Epithelial cell of proximal tubule (primary cell): ENCODE data around the gene CGNL1. TPM values are rescaled to one million over a fixed set of nuclear protein-coding genes. Genes with fewer than 3 reads are reported as not detected.
A peak's percentile ranks its signal among the peaks of the same experiment; 100 is the strongest.

Experiments
- DNase-seq: peaks from one replicate; pipeline ENCODE4 v3.0.0-alpha.2; 2011; ENCODE audit warnings: low read depth
- H3K4me3 ChIP-seq: 2 replicates; pipeline ENCODE4 v1.5.1; 2011; ENCODE audit warnings: low read depth, mild to moderate bottlenecking, low read length
- total RNA-seq: library from RNA; depleted of rRNA; stranded (reverse); fragments of >200 nt; gene quantifications from 2 replicates; pipeline ENCODE4 v1.2.3, GENCODE V29; 2015
- TF ChIP-seq, protein P1 (sequence below): conservative IDR thresholded peaks from 2 replicates; pipeline ENCODE4 v1.5.1; 2012; ENCODE audit warnings: low read depth, mild to moderate bottlenecking, low read length

The CGNL1 gene
- total RNA-seq, 1 donor from 2014 or later = 3.2 TPM

DNA sequence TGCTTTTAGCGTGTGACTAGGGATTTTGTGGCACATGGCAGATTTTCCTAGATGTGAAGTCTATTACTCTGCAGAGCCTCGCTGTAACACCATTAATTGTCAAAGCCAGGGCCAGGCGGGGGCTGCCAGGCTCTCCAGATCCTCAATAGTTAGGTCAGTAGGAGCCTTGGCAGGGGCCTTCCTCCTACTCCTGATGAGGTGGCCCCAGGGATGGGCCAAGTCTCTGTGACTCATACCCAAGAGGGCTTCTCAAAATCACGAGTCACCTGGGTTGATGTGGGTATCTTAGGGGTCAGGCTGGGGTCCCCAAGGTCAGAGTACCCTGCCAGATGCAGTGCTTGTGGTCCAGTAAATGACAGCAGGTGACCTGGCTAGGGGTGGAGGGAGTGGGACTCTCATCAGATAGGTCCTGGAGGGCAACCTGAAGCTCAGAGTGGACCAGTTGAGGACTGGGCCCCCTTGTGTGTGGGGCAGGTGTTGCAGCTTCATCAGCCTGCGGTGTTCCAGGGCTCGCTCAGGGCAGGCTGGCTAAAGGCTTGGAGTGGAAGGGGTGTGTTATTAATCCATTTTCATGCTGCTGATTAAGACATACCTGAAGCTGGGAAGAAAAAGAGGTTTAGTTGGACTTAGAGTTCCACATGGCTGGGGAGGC lies 126.9 kb downstream of the CGNL1 start:
- DNase-seq = no peak
- TF ChIP-seq, protein P1, sequence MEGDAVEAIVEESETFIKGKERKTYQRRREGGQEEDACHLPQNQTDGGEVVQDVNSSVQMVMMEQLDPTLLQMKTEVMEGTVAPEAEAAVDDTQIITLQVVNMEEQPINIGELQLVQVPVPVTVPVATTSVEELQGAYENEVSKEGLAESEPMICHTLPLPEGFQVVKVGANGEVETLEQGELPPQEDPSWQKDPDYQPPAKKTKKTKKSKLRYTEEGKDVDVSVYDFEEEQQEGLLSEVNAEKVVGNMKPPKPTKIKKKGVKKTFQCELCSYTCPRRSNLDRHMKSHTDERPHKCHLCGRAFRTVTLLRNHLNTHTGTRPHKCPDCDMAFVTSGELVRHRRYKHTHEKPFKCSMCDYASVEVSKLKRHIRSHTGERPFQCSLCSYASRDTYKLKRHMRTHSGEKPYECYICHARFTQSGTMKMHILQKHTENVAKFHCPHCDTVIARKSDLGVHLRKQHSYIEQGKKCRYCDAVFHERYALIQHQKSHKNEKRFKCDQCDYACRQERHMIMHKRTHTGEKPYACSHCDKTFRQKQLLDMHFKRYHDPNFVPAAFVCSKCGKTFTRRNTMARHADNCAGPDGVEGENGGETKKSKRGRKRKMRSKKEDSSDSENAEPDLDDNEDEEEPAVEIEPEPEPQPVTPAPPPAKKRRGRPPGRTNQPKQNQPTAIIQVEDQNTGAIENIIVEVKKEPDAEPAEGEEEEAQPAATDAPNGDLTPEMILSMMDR = peak; percentile 44

DNA sequence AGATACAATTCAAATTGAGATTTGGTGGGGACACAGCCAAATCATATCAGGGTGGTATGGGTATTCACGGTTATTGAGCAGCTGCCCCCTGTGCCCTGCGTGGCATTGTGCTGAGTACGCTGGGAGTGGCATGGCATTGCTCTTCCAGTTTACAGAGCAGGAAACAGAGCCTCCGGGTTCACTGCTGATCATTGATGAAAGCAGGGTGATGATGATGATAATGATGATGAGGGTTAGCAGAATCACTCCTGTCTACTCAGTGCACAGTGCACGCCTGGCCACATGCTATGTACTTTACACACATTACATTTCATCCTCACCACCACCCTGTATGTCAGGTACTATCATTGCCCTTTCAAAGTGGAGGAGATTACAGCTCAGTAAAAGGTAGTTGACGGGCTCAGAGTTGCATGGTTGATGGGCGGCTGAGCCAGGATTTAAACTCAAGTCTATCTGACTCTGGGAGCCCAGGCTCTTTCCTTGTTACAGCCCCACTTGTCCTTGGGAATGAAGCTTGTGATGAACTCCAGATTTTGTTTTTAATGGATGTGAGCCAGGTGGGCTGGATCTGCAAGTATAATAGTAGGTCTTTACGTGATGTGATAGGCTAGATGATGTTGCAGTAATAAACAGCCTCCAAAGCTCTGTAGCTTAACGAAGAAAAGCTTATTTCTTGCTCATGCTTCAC lies 127.8 kb downstream of the CGNL1 start:
- DNase-seq = no peak

More for the DNA sequence above, 126.9 kb downstream of the CGNL1 start:
- no peak overlapping the region for H3K4me3 ChIP-seq

DNA sequence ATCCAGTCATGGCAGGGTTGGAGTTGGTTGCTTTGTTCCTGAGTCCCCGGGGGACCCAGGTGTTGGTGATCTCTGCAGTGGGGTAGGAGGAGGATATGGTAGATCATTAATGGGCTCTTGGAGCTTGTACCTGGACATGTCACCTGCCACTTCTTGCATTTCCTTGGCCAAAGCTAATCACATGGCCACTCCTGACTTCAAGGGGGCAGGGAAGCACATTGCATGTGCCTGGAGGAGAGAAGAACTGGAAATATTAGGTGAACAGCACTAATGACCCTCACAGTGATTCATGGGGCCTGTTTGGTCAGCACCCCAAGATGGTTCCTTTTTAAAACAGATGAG lies 128.3 kb downstream of the CGNL1 start:
- TF ChIP-seq, protein P1 = no peak
- DNase-seq = no peak
- no peak overlapping the region for H3K4me3 ChIP-seq

More for the DNA sequence above, 127.8 kb downstream of the CGNL1 start:
- H3K4me3 ChIP-seq = no peak overlapping the region
- TF ChIP-seq, protein P1 = no peak

DNA sequence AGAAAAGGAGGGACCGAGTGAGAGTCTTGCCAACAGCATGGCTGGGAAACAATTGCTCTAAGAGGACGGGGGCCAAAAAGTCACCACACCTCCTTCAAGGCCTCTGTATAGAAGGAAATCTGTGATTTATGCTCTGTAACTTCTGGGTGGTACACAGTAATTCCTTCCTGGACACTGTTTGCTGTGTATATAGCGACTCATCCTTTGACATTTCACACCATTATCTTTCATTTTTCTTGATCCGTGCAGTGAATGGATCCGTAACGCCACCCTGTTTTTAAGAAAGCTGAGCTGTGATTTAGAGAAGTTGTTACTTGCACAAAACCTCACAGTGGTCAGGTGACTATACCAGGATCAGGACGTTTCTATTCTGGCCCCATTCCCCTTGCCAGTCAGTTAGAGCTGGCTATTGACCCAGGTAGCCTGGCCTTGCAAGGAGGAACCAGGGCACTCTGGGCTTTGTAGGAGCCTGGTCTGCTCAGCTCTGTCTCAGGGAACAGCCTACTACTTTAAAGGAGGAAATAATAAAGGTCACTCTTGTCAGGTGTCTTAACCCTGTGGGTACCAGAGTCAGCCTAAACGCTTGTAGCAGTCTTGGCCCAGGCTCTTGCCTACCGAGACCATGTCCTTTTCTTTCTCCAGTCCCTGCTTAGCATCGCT lies 128.9 kb downstream of the CGNL1 start:
- DNase-seq = no peak
- H3K4me3 ChIP-seq = no peak overlapping the region
- TF ChIP-seq, protein P1 = no peak

DNA sequence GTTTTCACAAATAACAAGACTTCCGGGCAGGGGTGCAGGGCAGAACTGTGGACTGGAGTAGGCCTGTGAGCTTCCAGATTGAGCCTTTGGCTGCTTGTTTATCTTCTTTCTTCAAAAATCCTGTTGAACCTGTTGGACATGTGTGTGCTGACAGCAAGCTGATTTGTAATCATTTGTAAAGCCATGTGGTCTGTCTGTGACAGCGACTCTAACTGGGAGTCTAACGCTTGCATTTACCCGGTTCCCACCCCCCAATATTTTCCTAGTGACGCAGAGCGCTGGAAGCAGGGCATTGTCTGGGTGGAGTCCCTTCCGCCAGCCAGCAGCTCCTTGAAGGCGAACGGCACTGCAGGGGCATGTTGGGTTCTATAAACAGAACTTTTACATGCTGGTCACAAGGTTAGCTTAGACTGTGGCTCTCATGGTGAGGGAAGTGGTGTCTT lies 129.7 kb downstream of the CGNL1 start:
- no peak overlapping the region for H3K4me3 ChIP-seq
- no peak for DNase-seq
- TF ChIP-seq, protein P1 = no peak

DNA sequence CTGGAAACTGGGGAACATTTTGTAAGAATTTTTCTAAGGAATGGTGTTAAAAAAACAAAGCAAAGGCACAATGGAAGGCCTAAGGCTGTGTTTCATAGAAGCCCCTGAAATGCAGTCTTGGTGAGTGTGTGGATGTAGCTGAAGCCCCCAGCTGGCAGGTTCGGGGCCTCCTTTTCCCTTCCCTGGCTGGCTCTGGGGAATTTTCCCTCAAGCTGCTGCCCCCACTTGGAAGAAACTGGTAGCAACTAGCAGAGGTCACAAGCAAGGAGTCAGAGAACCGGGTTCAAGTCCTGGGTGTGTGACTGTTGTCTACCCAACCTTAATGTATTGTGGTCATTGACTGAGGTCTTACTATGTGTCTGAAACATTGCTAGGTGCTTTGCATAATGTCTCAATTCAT lies 130.1 kb downstream of the CGNL1 start:
- DNase-seq = no peak
- TF ChIP-seq, protein P1 = peak; percentile 38
- no peak overlapping the region for H3K4me3 ChIP-seq

DNA sequence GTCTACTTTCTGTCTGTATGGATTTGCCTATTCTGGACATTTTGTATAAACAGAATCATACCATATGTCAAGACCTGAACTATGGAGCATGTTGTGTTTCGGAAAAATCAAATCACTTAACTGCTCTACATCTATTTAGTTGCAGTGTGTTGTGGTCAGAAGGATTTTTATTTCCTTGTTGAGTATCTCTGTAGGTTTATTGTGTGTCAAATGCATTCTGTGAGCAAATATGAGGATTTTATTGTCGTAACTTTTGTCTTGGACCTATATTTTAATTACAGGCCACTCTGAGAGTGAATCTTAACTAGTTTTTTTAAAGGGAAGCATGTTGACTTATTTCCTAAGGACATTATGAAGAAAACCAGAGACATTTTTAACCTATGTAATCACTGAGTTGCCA lies 130.8 kb downstream of the CGNL1 start:
- H3K4me3 ChIP-seq = no peak overlapping the region
- TF ChIP-seq, protein P1 = no peak
- DNase-seq = no peak
